ENCODE measurements around the gene ADRM1.

Gene ADRM1

DNA sequence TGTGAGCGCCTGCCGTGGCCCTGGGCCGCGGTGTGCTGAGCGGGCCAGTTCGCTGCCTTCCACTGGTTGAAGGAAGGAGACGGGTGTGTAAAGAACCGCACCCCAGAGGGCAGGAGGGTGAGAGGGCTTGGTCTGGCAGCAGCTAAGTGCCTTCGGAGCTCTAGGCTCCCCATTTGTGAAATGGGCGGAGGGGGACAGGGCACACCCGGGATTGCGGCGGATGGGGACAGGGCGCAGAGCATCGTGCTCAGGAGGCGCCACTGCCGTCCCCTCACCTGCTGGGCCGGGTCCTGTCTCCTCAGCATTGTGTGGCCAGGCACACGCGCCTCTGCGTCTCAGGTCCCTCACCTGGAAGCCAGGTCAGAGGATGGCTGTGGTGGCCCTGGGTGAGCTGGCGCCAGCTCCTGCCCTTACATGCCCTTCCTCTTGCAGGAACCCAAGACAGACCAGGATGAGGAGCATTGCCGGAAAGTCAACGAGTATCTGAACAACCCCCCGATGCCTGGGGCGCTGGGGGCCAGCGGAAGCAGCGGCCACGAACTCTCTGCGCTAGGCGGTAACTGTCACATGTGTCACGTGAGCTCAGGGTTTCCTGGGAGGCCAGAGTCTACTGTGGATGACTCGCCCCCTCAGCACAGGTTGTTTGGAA is 3.1 kb downstream of the ADRM1 start:
- H3K4me3 ChIP-seq (replicated peaks in 1 of 2; ENCODE audit: low read depth in 2 of 2, low read length in 2 of 2) = no peak overlapping the region
- no peak for DNase-seq (ENCODE audit: low read depth in 2 of 2)
- TF ChIP-seq, protein P1, sequence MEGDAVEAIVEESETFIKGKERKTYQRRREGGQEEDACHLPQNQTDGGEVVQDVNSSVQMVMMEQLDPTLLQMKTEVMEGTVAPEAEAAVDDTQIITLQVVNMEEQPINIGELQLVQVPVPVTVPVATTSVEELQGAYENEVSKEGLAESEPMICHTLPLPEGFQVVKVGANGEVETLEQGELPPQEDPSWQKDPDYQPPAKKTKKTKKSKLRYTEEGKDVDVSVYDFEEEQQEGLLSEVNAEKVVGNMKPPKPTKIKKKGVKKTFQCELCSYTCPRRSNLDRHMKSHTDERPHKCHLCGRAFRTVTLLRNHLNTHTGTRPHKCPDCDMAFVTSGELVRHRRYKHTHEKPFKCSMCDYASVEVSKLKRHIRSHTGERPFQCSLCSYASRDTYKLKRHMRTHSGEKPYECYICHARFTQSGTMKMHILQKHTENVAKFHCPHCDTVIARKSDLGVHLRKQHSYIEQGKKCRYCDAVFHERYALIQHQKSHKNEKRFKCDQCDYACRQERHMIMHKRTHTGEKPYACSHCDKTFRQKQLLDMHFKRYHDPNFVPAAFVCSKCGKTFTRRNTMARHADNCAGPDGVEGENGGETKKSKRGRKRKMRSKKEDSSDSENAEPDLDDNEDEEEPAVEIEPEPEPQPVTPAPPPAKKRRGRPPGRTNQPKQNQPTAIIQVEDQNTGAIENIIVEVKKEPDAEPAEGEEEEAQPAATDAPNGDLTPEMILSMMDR (IDR thresholded peaks at IDR 0.05; ENCODE audit: low read depth, low read length) = no peak

DNA sequence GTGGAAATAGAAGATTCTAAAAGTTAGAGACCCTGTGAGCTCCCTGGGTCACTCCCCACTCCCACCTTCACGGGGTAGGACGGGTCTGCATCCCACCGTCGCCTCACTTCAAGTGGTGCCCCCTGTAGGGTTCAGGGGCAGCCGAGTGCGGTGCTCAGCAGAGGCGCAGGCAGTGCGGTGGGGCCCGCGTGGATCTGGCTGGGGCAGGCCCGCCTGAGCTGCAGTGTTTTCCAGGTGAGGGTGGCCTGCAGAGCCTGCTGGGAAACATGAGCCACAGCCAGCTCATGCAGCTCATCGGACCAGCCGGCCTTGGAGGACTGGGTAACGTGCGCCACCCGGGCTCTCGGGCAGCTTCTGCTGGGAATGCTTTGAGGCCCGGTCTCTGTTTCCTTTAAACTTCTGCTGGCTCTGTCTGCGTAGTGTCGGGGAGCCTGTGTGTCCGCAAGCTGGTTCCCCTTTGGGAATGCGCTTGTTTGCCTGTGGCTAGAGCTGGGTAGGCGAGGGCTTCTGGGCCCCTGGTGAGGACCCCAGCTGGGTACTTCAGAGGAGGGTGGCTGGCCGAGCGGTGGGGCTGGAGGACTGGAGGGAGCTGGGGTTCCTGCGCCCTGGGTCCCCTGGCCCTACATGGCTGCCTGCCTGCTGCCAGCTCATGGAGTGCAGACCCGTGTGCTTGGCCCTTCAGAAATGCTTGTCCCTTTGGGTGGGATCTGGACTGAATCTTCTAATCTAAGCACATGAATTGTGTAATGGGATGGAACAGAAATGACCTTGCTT is 3.8 kb downstream of the ADRM1 start:
- TF ChIP-seq, protein P1 (IDR thresholded peaks at IDR 0.05; ENCODE audit: low read depth, low read length) = no peak
- H3K4me3 ChIP-seq (replicated peaks in 1 of 2; ENCODE audit: low read depth in 2 of 2, low read length in 2 of 2) = no peak overlapping the region
- DNase-seq (ENCODE audit: low read depth in 2 of 2) = no peak

DNA sequence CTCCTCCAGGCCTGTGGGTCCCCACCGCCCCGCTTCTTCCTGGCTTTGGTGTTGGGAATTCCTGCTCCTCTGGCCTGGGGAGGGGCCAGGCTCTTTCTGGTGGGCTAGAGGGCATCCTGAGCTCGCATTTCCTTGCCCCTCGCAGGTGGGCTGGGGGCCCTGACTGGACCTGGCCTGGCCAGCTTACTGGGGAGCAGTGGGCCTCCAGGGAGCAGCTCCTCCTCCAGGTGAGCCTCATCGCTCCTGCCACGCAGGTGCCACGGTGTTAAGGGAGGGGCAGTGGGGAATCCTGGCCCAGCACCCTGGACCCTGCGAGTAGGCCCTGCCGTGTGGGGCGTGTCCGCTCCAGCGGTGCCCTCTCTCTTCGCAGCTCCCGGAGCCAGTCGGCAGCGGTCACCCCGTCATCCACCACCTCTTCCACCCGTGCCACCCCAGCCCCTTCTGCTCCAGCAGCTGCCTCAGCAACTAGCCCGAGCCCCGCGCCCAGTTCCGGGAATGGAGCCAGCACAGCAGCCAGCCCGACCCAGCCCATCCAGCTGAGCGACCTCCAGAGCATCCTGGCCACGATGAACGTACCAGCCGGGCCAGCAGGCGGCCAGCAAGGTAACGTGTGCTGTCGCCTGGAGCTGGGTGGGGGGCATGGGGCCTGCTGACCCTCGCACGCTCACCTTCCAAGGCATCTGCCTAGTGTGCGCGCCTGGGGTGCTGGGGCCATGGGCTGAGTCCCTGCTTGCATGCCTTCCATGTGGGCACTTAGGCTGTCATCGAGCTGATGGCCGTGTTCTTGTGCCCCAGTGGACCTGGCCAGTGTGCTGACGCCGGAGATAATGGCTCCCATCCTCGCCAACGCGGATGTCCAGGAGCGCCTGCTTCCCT is 4.7 kb downstream of the ADRM1 start:
- no peak for DNase-seq (ENCODE audit: low read depth in 2 of 2)
- no peak overlapping the region for H3K4me3 ChIP-seq (replicated peaks in 1 of 2; ENCODE audit: low read depth in 2 of 2, low read length in 2 of 2)
- TF ChIP-seq, protein P1 (IDR thresholded peaks at IDR 0.05; ENCODE audit: low read depth, low read length) = no peak

DNA sequence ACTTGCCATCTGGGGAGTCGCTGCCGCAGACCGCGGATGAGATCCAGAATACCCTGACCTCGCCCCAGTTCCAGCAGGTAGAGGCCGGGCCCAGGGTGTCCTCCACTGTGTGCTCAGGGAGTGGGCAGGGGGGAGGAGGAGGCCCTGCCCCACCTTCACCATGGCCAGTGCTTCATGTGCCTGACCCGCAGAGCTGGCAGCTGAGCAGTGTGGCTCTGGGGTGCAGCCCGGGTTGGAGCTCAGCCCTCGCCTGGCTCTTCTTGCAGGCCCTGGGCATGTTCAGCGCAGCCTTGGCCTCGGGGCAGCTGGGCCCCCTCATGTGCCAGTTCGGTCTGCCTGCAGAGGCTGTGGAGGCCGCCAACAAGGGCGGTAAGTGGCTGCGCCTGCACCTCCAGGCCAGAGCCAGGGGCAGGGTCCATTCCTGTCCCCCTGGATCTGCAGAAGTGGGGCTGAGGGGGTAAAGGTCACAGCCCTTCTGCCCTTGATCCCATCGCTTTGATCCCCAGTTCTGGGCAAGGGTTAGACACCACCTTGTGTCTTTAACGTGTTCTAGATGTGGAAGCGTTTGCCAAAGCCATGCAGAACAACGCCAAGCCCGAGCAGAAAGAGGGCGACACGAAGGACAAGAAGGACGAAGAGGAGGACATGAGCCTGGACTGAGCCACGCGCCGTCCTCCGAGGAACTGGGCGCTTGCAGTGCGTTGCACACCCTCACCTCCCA is 5.5 kb downstream of the ADRM1 start:
- TF ChIP-seq, protein P1 (IDR thresholded peaks at IDR 0.05; ENCODE audit: low read depth, low read length) = no peak
- DNase-seq (ENCODE audit: low read depth in 2 of 2) = no peak
- no peak overlapping the region for H3K4me3 ChIP-seq (replicated peaks in 1 of 2; ENCODE audit: low read depth in 2 of 2, low read length in 2 of 2)

DNA sequence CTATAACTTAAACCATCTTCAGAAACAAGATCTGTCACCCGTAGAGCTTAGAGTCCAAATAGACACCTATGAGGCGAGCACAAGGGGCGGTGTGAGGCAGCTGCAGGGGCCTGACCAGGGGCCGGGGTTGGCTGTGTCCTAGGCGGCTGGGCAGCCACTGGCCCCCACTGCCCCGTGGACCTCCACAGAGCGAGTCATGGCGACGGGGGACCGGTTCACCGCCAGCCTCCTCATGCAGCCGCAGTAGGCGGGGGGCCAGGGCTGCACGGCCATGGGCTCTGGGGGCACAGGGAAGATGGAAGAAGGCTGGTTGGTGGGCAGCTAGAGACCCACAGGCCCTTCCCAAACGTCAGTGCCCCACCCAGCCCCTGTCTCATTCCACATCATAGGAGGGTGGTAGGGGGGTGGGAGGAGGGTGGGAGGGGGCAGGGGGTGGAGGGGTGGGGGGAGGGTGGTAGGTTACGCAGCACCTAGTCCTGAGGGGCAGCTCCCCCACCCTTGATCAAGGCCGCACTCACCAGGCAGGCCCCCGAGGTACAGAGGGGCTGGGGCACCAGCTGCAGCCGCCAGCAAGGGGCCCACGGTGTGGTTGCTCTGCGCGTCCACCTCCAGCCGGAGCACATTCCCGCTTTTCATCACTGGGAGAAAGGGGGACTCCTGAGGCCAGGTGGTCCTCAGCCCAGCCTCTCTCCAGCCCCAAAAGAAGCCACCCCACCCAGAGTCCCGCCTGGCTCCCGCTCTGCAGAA is 6.6 kb downstream of the ADRM1 start:
- no peak for DNase-seq (ENCODE audit: low read depth in 2 of 2)
- TF ChIP-seq, protein P1 (IDR thresholded peaks at IDR 0.05; ENCODE audit: low read depth, low read length) = no peak
- no peak overlapping the region for H3K4me3 ChIP-seq (replicated peaks in 1 of 2; ENCODE audit: low read depth in 2 of 2, low read length in 2 of 2)
